Cardiac fibroblast (primary cell): ENCODE measurements around the gene TENT5C.

Source experiments
- DNase-seq, 2 donors: peaks; one replicate each; pipeline versions ENCODE4 v3.0.0 to v3.0.0-alpha.2; 2010; ENCODE audit warnings: low read depth in 2 of 2
- H3K4me3 ChIP-seq, 2 donors: replicated peaks in 1 of 2; 1 replicate in 1 of 2; 2 replicates in 1 of 2; pipeline ENCODE4 v1.5.1; 2011; ENCODE audit warnings: low read depth in 2 of 2, low read length in 2 of 2, mild to moderate bottlenecking in 2 of 2, moderate library complexity in 1 of 2
- CTCF ChIP-seq: IDR thresholded peaks from one replicate; pipeline ENCODE4 v1.5.1; 2011; ENCODE audit warnings: low read depth, mild to moderate bottlenecking, low read length, inconsistent platforms

TENT5C gene

GRCh38 chr1:117671781-117672501 lies 66.1 kb downstream of the TENT5C start:
- TF ChIP-seq CTCF: peak; percentile 22
- H3K4me3 ChIP-seq: no peak overlapping the region
- peak; percentile 34 to 72 for DNase-seq

- no peak for TF ChIP-seq CTCF
- DNase-seq: no peak
Observed at GRCh38 chr1:117672756-117673155, 66.9 kb downstream of the TENT5C start.

GRCh38 chr1:117673405-117673804 lies 67.6 kb downstream of the TENT5C start:
- DNase-seq: peak; percentile 45 to 76
- H3K4me3 ChIP-seq: no peak overlapping the region
- TF ChIP-seq CTCF: no peak

More at GRCh38 chr1:117672756-117673155, 66.9 kb downstream of the TENT5C start:
- H3K4me3 ChIP-seq: no peak overlapping the region

GRCh38 chr1:117674521-117675400 lies 68.9 kb downstream of the TENT5C start:
- peak; percentile 52 to 76 for DNase-seq
- H3K4me3 ChIP-seq: no peak overlapping the region
- peak; percentile 48 for TF ChIP-seq CTCF

GRCh38 chr1:117675907-117676430 lies 70.1 kb downstream of the TENT5C start:
- no peak for TF ChIP-seq CTCF
- no peak for DNase-seq
- H3K4me3 ChIP-seq: no peak overlapping the region

- TF ChIP-seq CTCF: no peak
- no peak overlapping the region for H3K4me3 ChIP-seq
- DNase-seq: no peak
Observed at GRCh38 chr1:117676615-117677130, 70.8 kb downstream of the TENT5C start.
